Mesothelial cell of epicardium (in vitro differentiated cells): ENCODE results near the gene NUDCD3. TPM values are rescaled to one million over a fixed set of nuclear protein-coding genes. Genes with fewer than 3 reads are reported as not detected.
A peak's percentile ranks its signal among the peaks of the same experiment; 100 is the strongest.

ENCODE experiments used
- DNase-seq, 2 experiments: peaks; one replicate each; pipeline ENCODE4 v3.0.0; 2021; ENCODE audit warnings: low spot score in 2 of 2; ENCODE audit not compliant: unreplicated experiment in 2 of 2
- H3K27ac Mint-ChIP-seq: 2 replicates; pipeline ENCODE4 v1.8.0; 2021; ENCODE audit warnings: mixed read lengths
- H3K27me3 Mint-ChIP-seq: 2 replicates; pipeline ENCODE4 v1.8.0; 2021; ENCODE audit warnings: low read depth, mixed read lengths
- H3K36me3 Mint-ChIP-seq: 2 replicates; pipeline ENCODE4 v1.8.0; 2021; ENCODE audit warnings: mixed read lengths
- H3K4me1 Mint-ChIP-seq: 2 replicates; pipeline ENCODE4 v1.8.0; 2021; ENCODE audit warnings: mixed read lengths
- H3K4me3 Mint-ChIP-seq: 2 replicates; pipeline ENCODE4 v1.8.0; 2021; ENCODE audit warnings: mild to moderate bottlenecking, moderate library complexity, mixed read lengths
- H3K9me3 Mint-ChIP-seq: 2 replicates; pipeline ENCODE4 v1.8.0; 2021; ENCODE audit warnings: mixed read lengths
- total RNA-seq: library from RNA; stranded (reverse); gene quantifications from 3 replicates; pipeline ENCODE4 v1.2.1, GENCODE V29; 2021
- TF ChIP-seq, protein P1 (sequence below): fragments of 200-600 bp; sonication (generic); IDR thresholded peaks from one replicate; pipeline ENCODE4 v1.5.0; 2021; ENCODE audit warnings: antibody characterized with exemption; ENCODE audit not compliant: unreplicated experiment

Gene NUDCD3
- total RNA-seq, 1 donor from 2014 or later: 104 TPM

DNA sequence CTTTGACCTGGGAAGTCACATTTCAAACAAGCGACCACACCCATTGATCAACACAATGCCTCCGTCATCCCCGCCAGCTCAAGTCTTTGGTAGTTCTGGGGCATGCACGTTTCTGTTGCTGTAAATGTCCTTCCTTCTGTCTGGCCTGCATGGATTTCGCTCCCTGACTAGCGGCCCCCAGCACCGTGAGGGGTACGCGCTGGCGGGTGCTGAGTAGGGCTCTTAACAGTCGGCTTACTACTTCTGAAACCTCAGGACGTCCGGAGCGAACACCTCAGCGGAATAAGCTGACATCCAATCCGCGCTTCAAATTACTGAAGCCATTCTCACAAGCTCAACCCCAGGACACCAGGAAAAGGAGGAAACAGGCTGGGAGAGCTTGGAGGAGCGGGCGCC lies 505 bp downstream of the NUDCD3 start:
- Mint-ChIP-seq H3K27me3 (peaks cover 4% of the 10 kb centered on the region), H3K4me1 (peaks cover 37% of the 10 kb centered on the region), H3K27ac (peak overlapping the region; percentile 96), H3K36me3 (peaks cover 11% of the 10 kb centered on the region), H3K9me3 (no peaks in the 10 kb centered on the region), H3K4me3 (peak overlapping the region; percentile 79)
- no peak for DNase-seq
- TF ChIP-seq, protein P1, sequence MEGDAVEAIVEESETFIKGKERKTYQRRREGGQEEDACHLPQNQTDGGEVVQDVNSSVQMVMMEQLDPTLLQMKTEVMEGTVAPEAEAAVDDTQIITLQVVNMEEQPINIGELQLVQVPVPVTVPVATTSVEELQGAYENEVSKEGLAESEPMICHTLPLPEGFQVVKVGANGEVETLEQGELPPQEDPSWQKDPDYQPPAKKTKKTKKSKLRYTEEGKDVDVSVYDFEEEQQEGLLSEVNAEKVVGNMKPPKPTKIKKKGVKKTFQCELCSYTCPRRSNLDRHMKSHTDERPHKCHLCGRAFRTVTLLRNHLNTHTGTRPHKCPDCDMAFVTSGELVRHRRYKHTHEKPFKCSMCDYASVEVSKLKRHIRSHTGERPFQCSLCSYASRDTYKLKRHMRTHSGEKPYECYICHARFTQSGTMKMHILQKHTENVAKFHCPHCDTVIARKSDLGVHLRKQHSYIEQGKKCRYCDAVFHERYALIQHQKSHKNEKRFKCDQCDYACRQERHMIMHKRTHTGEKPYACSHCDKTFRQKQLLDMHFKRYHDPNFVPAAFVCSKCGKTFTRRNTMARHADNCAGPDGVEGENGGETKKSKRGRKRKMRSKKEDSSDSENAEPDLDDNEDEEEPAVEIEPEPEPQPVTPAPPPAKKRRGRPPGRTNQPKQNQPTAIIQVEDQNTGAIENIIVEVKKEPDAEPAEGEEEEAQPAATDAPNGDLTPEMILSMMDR: no peak

DNA sequence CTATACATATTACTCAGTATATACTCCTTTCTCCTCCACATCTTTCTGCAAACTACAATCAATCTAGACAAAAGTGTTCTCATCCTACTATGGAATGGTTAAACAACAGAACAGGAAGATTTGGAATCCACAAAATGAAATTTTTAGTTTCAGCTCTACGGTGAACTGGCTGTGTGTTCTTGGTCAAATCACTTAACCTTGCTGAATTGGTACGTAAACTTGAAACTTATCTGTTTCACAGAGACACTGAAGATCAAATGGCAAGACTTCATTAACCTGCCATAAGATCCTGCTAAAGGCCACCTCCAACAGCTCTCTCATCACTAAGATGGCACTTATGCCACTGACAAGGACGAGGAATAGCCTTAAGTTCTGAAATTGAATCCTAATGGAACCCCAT lies 1.5 kb downstream of the NUDCD3 start:
- Mint-ChIP-seq H3K27me3 (no peaks in the 10 kb centered on the region), H3K27ac (no peak overlapping the region), H3K36me3 (peaks cover 20% of the 10 kb centered on the region), H3K4me3 (peak overlapping the region; percentile 79), H3K4me1 (peaks cover 37% of the 10 kb centered on the region), H3K9me3 (peaks cover 7% of the 10 kb centered on the region)
- TF ChIP-seq, protein P1: no peak
- no peak for DNase-seq

- H3K27ac Mint-ChIP-seq: no peak overlapping the region
- no peak for DNase-seq
Measured at GRCh38 chr7:44486693-44487092, 3.8 kb downstream of the NUDCD3 start.

DNA sequence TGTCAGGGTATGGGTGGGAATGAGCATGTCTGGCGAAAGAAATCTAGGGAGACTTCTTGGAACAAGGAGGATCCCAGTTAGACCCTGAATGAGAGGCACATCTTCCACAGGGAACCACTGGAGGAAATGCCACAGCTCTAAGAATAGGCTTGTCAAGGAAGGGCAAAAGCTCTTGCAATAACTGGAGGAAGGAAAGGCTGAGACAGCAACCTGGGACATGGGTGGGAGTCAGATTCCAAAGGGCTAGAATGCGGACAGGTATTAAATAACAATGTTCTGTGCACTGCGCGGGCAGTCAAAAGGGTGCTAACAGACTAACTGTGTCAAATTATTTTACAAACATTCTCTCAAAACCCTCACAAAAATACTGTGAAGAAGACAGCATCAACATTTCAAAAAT lies 4.5 kb downstream of the NUDCD3 start:
- Mint-ChIP-seq H3K9me3 (peaks cover 26% of the 10 kb centered on the region), H3K4me1 (peaks cover 33% of the 10 kb centered on the region), H3K27ac (no peak overlapping the region), H3K36me3 (peaks cover 46% of the 10 kb centered on the region), H3K27me3 (no peaks in the 10 kb centered on the region), H3K4me3 (no peak overlapping the region)
- TF ChIP-seq, protein P1: no peak
- no peak for DNase-seq

More at GRCh38 chr7:44486693-44487092, 3.8 kb downstream of the NUDCD3 start:
- Mint-ChIP-seq H3K9me3 (peaks cover 26% of the 10 kb centered on the region), H3K27me3 (no peaks in the 10 kb centered on the region), H3K36me3 (peaks cover 40% of the 10 kb centered on the region), H3K4me1 (peaks cover 37% of the 10 kb centered on the region), H3K4me3 (no peak overlapping the region)
- TF ChIP-seq, protein P1: no peak

GRCh38 chr7:44484482-44485313 lies 5.8 kb downstream of the NUDCD3 start:
- Mint-ChIP-seq H3K27ac (no peak overlapping the region), H3K4me1 (peaks cover 27% of the 10 kb centered on the region), H3K9me3 (peaks cover 26% of the 10 kb centered on the region), H3K4me3 (no peak overlapping the region), H3K27me3 (no peaks in the 10 kb centered on the region), H3K36me3 (peaks cover 50% of the 10 kb centered on the region)
- TF ChIP-seq, protein P1: no peak
- DNase-seq: no peak
